Choroid plexus epithelial cell (primary cell): ENCODE data around the gene C10orf67.

ENCODE experiments used
- DNase-seq: peaks from one replicate; pipeline ENCODE4 v3.0.0-alpha.2; 2010; ENCODE audit warnings: low read depth
- H3K4me3 ChIP-seq: 2 replicates; pipeline ENCODE4 v1.5.1; 2011; ENCODE audit warnings: low read depth, mild to moderate bottlenecking, control low read depth, low read length, moderate library complexity
- TF ChIP-seq, protein P1 (sequence below): conservative IDR thresholded peaks from 2 replicates; pipeline ENCODE4 v1.5.1; 2011; ENCODE audit warnings: low read depth, mild to moderate bottlenecking, control low read depth, inconsistent platforms, low read length, moderate library complexity

C10orf67 gene

DNA sequence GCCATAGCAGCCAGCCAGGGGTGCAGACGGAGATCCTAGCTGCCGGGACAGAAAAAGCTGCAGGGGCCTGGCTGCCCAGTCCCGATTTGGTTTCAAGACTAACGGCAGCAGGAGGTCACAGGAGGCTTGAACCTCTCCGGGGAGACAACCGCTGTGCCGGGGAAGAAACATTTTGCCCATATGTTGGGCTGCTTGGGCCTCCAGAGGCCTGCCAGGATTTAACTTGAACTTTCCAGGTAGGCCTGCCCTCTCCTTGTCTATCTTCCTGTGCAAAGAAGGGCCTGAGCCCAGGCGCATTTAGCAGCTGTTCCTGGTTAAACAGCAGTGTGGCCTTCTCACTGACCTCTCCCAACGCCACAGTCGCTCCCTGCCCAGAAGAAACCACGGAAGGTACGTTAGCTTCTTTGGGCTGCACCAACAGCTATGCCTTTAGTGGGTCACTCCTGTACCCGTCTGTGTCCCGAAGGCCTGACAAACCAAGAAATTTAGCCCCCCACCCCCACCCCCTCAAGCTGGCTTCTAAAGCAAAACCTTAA lies 169.6 kb downstream of the C10orf67 start:
- TF ChIP-seq, protein P1, sequence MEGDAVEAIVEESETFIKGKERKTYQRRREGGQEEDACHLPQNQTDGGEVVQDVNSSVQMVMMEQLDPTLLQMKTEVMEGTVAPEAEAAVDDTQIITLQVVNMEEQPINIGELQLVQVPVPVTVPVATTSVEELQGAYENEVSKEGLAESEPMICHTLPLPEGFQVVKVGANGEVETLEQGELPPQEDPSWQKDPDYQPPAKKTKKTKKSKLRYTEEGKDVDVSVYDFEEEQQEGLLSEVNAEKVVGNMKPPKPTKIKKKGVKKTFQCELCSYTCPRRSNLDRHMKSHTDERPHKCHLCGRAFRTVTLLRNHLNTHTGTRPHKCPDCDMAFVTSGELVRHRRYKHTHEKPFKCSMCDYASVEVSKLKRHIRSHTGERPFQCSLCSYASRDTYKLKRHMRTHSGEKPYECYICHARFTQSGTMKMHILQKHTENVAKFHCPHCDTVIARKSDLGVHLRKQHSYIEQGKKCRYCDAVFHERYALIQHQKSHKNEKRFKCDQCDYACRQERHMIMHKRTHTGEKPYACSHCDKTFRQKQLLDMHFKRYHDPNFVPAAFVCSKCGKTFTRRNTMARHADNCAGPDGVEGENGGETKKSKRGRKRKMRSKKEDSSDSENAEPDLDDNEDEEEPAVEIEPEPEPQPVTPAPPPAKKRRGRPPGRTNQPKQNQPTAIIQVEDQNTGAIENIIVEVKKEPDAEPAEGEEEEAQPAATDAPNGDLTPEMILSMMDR: no peak
- DNase-seq: no peak

DNA sequence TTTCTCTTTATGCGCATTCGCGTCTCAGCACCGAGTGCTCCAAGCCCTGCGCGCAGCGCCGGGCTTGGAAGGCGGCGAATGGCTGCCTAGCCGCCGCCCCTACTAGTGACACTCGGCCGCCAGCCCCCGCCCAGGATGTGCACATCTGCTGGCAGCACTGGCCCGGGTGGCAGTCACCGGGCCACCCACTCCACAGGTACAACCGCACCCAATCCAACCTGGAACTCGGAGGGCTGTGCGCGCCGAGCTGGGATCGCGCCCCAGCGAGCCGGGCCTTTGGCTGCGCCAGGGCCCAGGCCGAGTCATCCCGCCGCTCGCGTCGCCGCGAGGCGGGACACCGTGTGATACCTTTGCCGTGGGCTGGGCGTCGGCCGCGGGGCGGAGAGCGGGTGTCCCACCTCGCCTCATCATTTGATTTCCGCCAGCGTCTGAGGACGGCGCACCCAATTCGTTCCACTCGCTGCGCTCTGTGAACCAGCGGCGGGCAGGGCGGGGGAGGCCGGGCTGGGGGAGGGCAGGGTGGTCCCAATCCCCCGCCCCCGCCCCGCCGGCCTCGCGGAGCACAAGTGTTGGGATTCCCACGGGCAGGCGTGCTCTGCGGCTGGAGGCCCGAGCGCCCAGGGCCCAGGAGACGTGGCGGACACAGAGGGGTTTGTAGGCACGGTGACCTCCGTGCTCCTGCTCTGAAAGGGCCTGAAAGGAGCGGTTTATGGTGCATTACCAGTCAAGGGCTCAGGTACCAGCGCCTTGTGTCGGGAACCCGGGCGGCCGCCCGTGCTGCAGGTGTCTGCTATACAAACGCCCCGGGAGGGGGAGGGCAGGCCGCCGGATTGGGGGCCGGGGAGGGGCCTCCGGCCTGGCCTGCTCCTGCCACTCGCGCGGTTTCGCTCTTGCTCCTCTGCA lies 170.3 kb downstream of the C10orf67 start:
- no peak for DNase-seq
- TF ChIP-seq, protein P1: no peak
- no peak overlapping the region for H3K4me3 ChIP-seq

More for the DNA sequence above, 169.6 kb downstream of the C10orf67 start:
- H3K4me3 ChIP-seq: no peak overlapping the region

DNA sequence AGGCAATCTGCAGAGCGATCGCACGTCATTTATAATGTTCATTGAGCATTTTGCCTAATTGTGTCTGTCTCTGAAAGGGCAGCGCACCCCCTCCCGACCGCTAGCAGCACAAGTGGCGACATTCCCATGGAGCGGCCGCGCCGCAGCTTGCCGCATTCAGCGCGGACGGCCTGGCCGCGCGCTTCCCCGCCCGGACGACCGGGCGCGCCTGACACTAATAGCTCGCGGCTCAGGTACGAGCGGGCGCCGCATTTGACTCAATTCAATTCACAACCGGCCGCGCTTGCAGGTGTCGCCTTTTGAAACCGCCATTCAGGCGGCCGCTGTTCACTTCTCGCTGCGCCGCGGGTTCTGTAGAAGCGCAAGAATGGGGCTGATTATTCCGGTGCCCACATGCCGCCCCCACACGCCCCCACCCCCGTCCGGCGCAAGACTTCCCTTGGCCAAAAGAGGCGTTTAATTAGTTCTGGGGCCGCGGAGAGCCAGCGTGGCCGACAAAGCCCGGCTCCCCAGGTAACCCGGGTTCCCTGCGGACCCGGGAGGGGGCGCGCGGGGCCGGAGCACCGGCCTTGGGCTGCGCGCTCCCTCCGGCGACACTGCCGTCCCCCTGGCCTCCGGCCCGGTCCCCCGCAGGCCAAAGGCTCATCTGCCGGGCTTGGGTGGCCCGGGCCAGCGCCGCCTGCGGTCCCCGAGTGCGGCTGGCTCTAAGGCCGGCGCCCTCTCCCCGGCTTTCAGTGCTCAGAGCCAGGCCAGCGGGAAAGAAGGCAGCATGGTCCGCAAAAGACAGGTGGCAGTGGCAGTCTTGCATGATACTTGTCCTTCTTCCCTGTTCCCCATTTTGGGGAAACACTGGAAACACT lies 171.2 kb downstream of the C10orf67 start:
- H3K4me3 ChIP-seq: no peak overlapping the region
- TF ChIP-seq, protein P1: no peak
- no peak for DNase-seq

DNA sequence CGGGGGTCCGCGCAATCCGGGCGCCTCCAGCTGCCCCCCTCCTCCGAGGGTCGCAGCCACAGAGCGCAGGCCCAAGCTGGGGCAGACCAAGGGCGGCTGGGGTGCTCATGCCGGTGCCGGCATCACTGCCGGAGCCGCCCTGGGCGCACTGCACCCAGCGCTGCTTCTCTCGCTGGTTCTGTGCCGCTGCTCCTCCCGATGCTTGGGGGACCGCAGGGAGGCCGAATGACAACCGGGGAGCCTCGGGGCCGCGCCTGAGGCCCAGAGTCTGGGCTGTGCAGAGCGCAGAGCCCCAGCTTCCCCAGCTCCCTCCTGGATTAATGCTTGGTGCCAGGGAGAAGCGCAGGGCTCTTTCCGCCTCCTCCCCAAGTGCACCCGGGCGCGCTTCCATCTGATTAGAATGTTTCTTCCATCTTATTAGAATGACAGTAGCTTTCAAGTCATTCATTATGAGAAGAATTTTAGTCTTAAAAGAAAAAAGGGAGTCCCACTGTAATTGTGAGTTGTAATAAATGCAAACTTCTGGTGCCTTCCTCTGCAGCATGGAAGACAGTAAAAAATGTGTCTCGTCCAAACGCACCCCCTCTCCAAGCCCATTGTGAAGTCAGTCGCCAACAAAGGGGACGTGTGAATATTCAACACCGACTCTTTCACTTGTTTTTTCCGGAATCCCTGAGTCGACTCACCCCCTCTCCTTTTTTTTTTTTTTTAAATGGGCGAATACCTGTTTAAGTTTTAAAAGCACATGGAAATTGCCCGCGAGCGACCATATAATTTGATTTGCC lies 172.0 kb downstream of the C10orf67 start:
- TF ChIP-seq, protein P1: no peak
- DNase-seq: no peak
- H3K4me3 ChIP-seq: no peak overlapping the region

DNA sequence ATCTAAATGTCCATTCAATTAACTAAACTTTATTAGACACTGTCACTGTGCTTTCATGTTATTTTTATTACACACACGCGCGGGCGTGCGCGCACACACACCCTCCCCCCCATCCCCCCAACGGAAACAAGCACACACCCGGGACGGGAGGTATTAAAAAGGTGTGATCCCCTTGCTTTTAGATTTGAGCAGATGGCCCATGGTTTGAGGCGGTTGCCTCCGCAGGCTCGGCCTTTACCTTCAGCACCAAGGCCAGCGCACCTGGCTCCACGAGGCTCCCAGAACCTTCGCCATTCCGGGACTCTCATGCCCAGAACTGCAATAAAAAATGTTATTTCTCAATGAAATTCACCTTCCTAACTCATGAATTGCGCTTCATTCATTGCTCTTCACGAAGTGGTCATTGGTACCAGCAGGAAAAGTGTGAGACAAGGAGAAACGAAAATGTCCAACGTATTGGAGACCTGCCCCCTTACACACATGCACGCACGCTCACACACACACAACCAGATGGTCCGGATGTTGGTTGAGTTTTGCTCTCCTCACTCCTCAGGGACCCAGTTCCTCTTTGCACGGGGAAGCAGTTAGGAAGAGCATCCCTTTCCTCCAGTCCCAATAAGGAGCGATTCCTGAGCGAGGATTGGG lies 173.2 kb downstream of the C10orf67 start:
- TF ChIP-seq, protein P1: no peak
- H3K4me3 ChIP-seq: no peak overlapping the region
- DNase-seq: peak; percentile 53

DNA sequence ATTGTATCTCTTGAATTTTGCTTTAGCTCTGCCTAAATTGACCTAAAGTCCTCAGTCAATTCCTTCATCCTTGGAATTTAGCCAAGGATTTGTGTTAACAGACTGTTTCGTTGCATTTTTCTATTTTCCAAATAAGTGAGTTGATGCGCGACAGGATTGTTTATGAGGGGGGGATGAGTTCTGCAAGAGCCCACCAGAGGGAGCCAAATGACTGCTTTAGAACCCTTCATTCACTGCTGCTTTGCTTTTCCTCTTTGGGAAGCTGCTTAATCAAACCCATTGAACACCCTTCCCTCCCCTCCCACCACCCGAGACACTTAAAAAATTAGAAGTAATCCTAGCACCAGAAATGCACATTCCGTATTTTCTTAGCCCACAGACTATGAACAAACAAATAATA lies 186.2 kb downstream of the C10orf67 start:
- TF ChIP-seq, protein P1: peak; percentile 92
- H3K4me3 ChIP-seq: no peak overlapping the region
- DNase-seq: peak; percentile 81
